Amygdala (tissue), 56 donors: ENCODE data around the gene COMMD4.
A peak's percentile ranks its signal among the peaks of the same experiment; 100 is the strongest.

Experiments
- DNase-seq, 56 donors: peaks; one replicate each; lab custom pipeline; 2025; lab: John Stamatoyannopoulos, UW

The COMMD4 gene

GRCh38 chr15:75354454-75354853, 18.6 kb downstream of the COMMD4 start:
- no peak for DNase-seq

GRCh38 chr15:75355369-75355768, 19.5 kb downstream of the COMMD4 start:
- no peak for DNase-seq

GRCh38 chr15:75356006-75356405, 20.1 kb downstream of the COMMD4 start:
- no peak for DNase-seq

- DNase-seq = no peak
Observed at GRCh38 chr15:75356517-75356916, 20.7 kb downstream of the COMMD4 start.

GRCh38 chr15:75357976-75358673, 22.3 kb downstream of the COMMD4 start:
- no peak for DNase-seq

- DNase-seq = no peak
Observed at GRCh38 chr15:75358771-75359536, 23.1 kb downstream of the COMMD4 start.

- DNase-seq = no peak
Observed at GRCh38 chr15:75359537-75360250, 23.8 kb downstream of the COMMD4 start.

GRCh38 chr15:75360391-75360790, 24.5 kb downstream of the COMMD4 start:
- no peak for DNase-seq

- no peak for DNase-seq
Observed at GRCh38 chr15:75360856-75361255, 25.0 kb downstream of the COMMD4 start.

- no peak for DNase-seq
Observed at GRCh38 chr15:75361361-75361988, 25.6 kb downstream of the COMMD4 start.

- no peak for DNase-seq
Observed at GRCh38 chr15:75361989-75362641, 26.3 kb downstream of the COMMD4 start.

GRCh38 chr15:75362642-75363249, 26.9 kb downstream of the COMMD4 start:
- DNase-seq = no peak

- DNase-seq = no peak
Observed at GRCh38 chr15:75363786-75364185, 27.9 kb downstream of the COMMD4 start.

- DNase-seq = no peak
Observed at GRCh38 chr15:75364881-75365280, 29.0 kb downstream of the COMMD4 start.

- no peak for DNase-seq
Observed at GRCh38 chr15:75366163-75366562, 30.3 kb downstream of the COMMD4 start.

GRCh38 chr15:75367006-75367405, 31.1 kb downstream of the COMMD4 start:
- no peak for DNase-seq

- no peak for DNase-seq
Observed at GRCh38 chr15:75367406-75367912, 31.6 kb downstream of the COMMD4 start.

GRCh38 chr15:75367913-75368688, 32.2 kb downstream of the COMMD4 start, which contains the start of gene MAN2C1:
MAN2C1 (minus strand) TSS chr15:75368607; CDS start chr15:75368583, 24 bp downstream.
- DNase-seq = peak; percentile 20 to 92 (median 80)
